HepG2 (cell line): ENCODE data around the gene UBC. TPM values are rescaled to one million over a fixed set of nuclear protein-coding genes. Genes with fewer than 3 reads are reported as not detected.
A peak's percentile ranks its signal among the peaks of the same experiment; 100 is the strongest.

Experiments
- AGO2 ChIP-seq: fragments of 200-400 bp; formaldehyde crosslinking; optimal IDR thresholded peaks from 2 replicates; pipeline ENCODE3; 2017; ENCODE audit warnings: mild to moderate bottlenecking, low read depth, low read length, moderate library complexity
- ARNT ChIP-seq: fragments of 450-650 bp; IDR thresholded peaks from 2 replicates; pipeline ENCODE4 v1.6.1; 2017
- ATAD3A ChIP-seq: sonication (generic); formaldehyde crosslinking; IDR thresholded peaks from 2 replicates; pipeline ENCODE4 v1.4.0; 2020; ENCODE audit warnings: missing genetic modification reagents
- ATM ChIP-seq: fragments of 450-650 bp; IDR thresholded peaks from 2 replicates; pipeline ENCODE4 v1.7.1; 2017; ENCODE audit warnings: mild to moderate bottlenecking, borderline replicate concordance
- CREM ChIP-seq, 2 experiments: sonication (generic) in 1 of 2; formaldehyde crosslinking in 1 of 2; IDR thresholded peaks; 2 replicates each; pipeline versions ENCODE4 v1.4.0 to v1.6.1; 2016 to 2020; ENCODE audit warnings: antibody characterized with exemption in 1 of 2, mild to moderate bottlenecking in 1 of 2, missing genetic modification reagents in 1 of 2
- GABPB1 ChIP-seq: IDR thresholded peaks from 2 replicates; pipeline ENCODE4 v1.6.1; 2016; ENCODE audit warnings: mild to moderate bottlenecking, missing genetic modification reagents, moderate library complexity, missing compliant biosample characterization
- GLI4 ChIP-seq: sonication (generic); formaldehyde crosslinking; IDR thresholded peaks from 2 replicates; pipeline ENCODE4 v1.5.1; 2020; ENCODE audit warnings: missing genetic modification reagents, mild to moderate bottlenecking, moderate library complexity, borderline replicate concordance
- HNRNPUL1 ChIP-seq: fragments of 200-400 bp; formaldehyde crosslinking; IDR thresholded peaks from 2 replicates; pipeline ENCODE4 v1.6.1; 2017; ENCODE audit warnings: low read depth, mild to moderate bottlenecking, low read length, moderate library complexity
- KLF6 ChIP-seq: IDR thresholded peaks from 2 replicates; pipeline ENCODE4 v1.8.0; 2016; ENCODE audit warnings: missing biosample characterization, missing genetic modification reagents
- KLF9 ChIP-seq: IDR thresholded peaks from 2 replicates; pipeline ENCODE4 v1.6.1; 2016; ENCODE audit warnings: low read depth
- MIXL1 ChIP-seq: IDR thresholded peaks from 2 replicates; pipeline ENCODE4 v1.6.1; 2016
- NKX3-1 ChIP-seq: sonication (generic); formaldehyde crosslinking; IDR thresholded peaks from 2 replicates; pipeline ENCODE4 v1.5.0; 2020; ENCODE audit warnings: missing genetic modification reagents
- ZBTB7A ChIP-seq: sonication (generic); formaldehyde crosslinking; IDR thresholded peaks from 2 replicates; pipeline ENCODE4 v1.8.0; 2022; ENCODE audit warnings: mild to moderate bottlenecking, missing genetic modification reagents
- ZNF10 ChIP-seq: sonication (generic); formaldehyde crosslinking; IDR thresholded peaks from 2 replicates; pipeline ENCODE4 v1.4.0; 2020; ENCODE audit warnings: mild to moderate bottlenecking, low read depth, missing genetic modification reagents, borderline replicate concordance
- ZNF225 ChIP-seq: sonication (generic); formaldehyde crosslinking; IDR thresholded peaks from 2 replicates; pipeline ENCODE4 v1.4.0; 2020; ENCODE audit warnings: mild to moderate bottlenecking, missing genetic modification reagents
- ZNF629 ChIP-seq: sonication (generic); formaldehyde crosslinking; conservative IDR thresholded peaks from 2 replicates; pipeline ENCODE4 v1.5.0; 2020; ENCODE audit warnings: missing genetic modification reagents
- ZNF713 ChIP-seq: sonication (generic); formaldehyde crosslinking; IDR thresholded peaks from 2 replicates; pipeline ENCODE4 v1.4.0; 2020; ENCODE audit warnings: mild to moderate bottlenecking, missing genetic modification reagents
- ZNF772 ChIP-seq: sonication (generic); formaldehyde crosslinking; IDR thresholded peaks from 2 replicates; pipeline ENCODE4 v1.5.0; 2020; ENCODE audit warnings: mild to moderate bottlenecking, missing genetic modification reagents
- polyA plus RNA-seq, 8 experiments: library from polyadenylated mRNA; depleted of rRNA in 3 of 8; stranded (reverse) in 7 of 8; unstranded in 1 of 8; fragments of >200 nt; fragmentation: Illumina TruSeq in 4 of 8; extraction: Trizol in 4 of 8; gene quantifications; 2 replicates each; pipeline versions ENCODE4 v1.2.1 to v1.2.3, GENCODE V29; 2011 to 2016; ENCODE audit warnings: low read depth in 4 of 8, missing spikeins in 1 of 8, mixed read lengths in 1 of 8; ENCODE audit not compliant: insufficient read depth in 1 of 8
- total RNA-seq, 5 experiments: library from RNA; depleted of rRNA; stranded (reverse); fragments of >200 nt; fragmentation: Illumina TruSeq; extraction: Trizol; gene quantifications; 2 replicates each; pipeline ENCODE4 v1.2.3, GENCODE V29; 2016; ENCODE audit warnings: low read depth in 1 of 5
- TF ChIP-seq, protein P1 (sequence below): sonication (generic); formaldehyde crosslinking; IDR thresholded peaks from 2 replicates; pipeline ENCODE4 v1.5.0; 2020; ENCODE audit warnings: mild to moderate bottlenecking, low read depth, missing genetic modification reagents, borderline replicate concordance
- TF ChIP-seq, protein P2 (sequence below): sonication (generic); formaldehyde crosslinking; IDR thresholded peaks from 2 replicates; pipeline ENCODE4 v1.5.0; 2020; ENCODE audit warnings: missing genetic modification reagents, mild to moderate bottlenecking, borderline replicate concordance
- TF ChIP-seq, protein P3 (sequence below): sonication (generic); formaldehyde crosslinking; IDR thresholded peaks from 2 replicates; pipeline ENCODE4 v1.4.0; 2020; ENCODE audit warnings: missing genetic modification reagents, borderline replicate concordance
- TF ChIP-seq, protein P4 (sequence below): sonication (generic); IDR thresholded peaks from 2 replicates; pipeline ENCODE4 v1.6.1; 2016; ENCODE audit warnings: low read depth, borderline replicate concordance

UBC gene
- total and polyA plus RNA-seq, 2 of the 13 experiments (the other 11 are each of a cell fraction or from before 2014, with no cell fraction given), result 805 to 1,432 TPM

DNA sequence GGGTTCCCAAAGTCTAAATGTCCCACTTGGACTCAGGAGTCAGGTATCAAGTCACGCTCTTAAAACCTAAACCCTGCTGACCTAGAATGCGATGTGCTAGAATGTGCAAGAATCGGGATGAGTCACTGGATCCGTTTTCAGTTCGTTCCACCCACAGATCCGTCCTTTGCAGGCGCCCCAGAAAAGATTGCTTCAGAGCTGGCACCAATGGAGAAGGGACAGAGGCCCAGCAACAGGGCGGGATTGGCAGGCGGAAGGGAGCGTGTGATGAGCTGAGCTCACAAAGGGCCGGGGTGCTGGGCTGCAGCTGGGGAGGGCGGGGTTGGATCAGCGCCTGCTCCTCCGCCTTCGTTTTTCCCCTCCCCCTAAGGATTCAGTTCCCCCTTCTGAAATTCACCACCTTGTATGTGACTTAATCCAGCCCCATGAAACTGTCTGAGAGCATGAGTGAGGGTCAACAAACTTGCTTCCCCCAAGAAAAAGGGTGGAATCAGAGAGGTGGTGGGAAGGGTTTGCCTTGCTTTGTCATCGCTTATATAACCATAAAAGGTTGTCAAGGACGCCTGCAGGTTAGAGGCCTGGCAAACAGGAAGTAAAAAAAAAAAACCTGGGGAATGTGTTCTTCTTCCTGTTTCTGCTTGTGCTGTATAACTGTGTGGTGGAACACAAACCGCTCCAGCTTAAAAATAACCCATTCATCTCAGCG lies 2.8 kb upstream of the UBC start (continued):
- TF ChIP-seq, protein P1, sequence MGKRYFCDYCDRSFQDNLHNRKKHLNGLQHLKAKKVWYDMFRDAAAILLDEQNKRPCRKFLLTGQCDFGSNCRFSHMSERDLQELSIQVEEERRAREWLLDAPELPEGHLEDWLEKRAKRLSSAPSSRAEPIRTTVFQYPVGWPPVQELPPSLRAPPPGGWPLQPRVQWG (CRISPR knock-in tag), result no peak
- TF ChIP-seq GLI4 (CRISPR knock-in tag) (no peak), GABPB1 (CRISPR knock-in tag) (peak; percentile 78), MIXL1 (CRISPR knock-in tag) (peak; percentile 59), ZBTB7A (CRISPR knock-in tag) (no peak), ZNF772 (CRISPR knock-in tag) (peak; percentile 60; the same call in 1 of the 2 replicates), ARNT (no peak), ZNF225 (CRISPR knock-in tag) (no peak; the same call in 1 of the 2 replicates), ZNF713 (CRISPR knock-in tag) (no peak), ATM (peak; percentile 92; the same call in 1 of the 2 replicates), CREM (IDR thresholded peaks at IDR 0.05) (peak; percentile 79), CREM (CRISPR knock-in tag; IDR thresholded peaks at IDR 0.05) (no peak), ZNF629 (CRISPR knock-in tag) (no peak; the same call in 1 of the 2 replicates), KLF9 (CRISPR knock-in tag) (peak; percentile 54; the same call in 1 of the 2 replicates), HNRNPUL1 (no peak), NKX3-1 (peak; percentile 21; the same call in 1 of the 2 replicates), KLF6 (CRISPR knock-in tag) (peak; percentile 78; the same call in 1 of the 2 replicates), ZNF10 (no peak), AGO2 (no peak), ATAD3A (CRISPR knock-in tag) (no peak)
- TF ChIP-seq, protein P2, sequence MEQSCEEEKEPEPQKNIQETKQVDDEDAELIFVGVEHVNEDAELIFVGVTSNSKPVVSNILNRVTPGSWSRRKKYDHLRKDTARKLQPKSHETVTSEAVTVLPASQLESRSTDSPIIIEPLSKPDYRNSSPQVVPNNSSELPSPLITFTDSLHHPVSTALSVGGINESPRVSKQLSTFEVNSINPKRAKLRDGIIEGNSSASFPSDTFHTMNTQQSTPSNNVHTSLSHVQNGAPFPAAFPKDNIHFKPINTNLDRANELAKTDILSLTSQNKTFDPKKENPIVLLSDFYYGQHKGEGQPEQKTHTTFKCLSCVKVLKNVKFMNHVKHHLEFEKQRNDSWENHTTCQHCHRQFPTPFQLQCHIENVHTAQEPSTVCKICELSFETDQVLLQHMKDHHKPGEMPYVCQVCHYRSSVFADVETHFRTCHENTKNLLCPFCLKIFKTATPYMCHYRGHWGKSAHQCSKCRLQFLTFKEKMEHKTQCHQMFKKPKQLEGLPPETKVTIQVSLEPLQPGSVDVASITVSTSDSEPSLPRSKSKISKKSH (CRISPR knock-in tag), result no peak
- TF ChIP-seq, protein P3, sequence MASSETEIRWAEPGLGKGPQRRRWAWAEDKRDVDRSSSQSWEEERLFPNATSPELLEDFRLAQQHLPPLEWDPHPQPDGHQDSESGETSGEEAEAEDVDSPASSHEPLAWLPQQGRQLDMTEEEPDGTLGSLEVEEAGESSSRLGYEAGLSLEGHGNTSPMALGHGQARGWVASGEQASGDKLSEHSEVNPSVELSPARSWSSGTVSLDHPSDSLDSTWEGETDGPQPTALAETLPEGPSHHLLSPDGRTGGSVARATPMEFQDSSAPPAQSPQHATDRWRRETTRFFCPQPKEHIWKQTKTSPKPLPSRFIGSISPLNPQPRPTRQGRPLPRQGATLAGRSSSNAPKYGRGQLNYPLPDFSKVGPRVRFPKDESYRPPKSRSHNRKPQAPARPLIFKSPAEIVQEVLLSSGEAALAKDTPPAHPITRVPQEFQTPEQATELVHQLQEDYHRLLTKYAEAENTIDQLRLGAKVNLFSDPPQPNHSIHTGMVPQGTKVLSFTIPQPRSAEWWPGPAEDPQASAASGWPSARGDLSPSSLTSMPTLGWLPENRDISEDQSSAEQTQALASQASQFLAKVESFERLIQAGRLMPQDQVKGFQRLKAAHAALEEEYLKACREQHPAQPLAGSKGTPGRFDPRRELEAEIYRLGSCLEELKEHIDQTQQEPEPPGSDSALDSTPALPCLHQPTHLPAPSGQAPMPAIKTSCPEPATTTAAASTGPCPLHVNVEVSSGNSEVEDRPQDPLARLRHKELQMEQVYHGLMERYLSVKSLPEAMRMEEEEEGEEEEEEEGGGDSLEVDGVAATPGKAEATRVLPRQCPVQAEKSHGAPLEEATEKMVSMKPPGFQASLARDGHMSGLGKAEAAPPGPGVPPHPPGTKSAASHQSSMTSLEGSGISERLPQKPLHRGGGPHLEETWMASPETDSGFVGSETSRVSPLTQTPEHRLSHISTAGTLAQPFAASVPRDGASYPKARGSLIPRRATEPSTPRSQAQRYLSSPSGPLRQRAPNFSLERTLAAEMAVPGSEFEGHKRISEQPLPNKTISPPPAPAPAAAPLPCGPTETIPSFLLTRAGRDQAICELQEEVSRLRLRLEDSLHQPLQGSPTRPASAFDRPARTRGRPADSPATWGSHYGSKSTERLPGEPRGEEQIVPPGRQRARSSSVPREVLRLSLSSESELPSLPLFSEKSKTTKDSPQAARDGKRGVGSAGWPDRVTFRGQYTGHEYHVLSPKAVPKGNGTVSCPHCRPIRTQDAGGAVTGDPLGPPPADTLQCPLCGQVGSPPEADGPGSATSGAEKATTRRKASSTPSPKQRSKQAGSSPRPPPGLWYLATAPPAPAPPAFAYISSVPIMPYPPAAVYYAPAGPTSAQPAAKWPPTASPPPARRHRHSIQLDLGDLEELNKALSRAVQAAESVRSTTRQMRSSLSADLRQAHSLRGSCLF (CRISPR knock-in tag), result no peak
- TF ChIP-seq, protein P4, sequence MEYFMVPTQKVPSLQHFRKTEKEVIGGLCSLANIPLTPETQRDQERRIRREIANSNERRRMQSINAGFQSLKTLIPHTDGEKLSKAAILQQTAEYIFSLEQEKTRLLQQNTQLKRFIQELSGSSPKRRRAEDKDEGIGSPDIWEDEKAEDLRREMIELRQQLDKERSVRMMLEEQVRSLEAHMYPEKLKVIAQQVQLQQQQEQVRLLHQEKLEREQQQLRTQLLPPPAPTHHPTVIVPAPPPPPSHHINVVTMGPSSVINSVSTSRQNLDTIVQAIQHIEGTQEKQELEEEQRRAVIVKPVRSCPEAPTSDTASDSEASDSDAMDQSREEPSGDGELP, result no peak; the same call in 1 of the 2 replicates
